Measurements from ENCODE around the gene FOXD4L4.
"Not testable (repeated sequence)": the region's sequence is repeated elsewhere in the genome, so short reads cannot be mapped to it uniquely, and the experiment has no call there.

DNA sequence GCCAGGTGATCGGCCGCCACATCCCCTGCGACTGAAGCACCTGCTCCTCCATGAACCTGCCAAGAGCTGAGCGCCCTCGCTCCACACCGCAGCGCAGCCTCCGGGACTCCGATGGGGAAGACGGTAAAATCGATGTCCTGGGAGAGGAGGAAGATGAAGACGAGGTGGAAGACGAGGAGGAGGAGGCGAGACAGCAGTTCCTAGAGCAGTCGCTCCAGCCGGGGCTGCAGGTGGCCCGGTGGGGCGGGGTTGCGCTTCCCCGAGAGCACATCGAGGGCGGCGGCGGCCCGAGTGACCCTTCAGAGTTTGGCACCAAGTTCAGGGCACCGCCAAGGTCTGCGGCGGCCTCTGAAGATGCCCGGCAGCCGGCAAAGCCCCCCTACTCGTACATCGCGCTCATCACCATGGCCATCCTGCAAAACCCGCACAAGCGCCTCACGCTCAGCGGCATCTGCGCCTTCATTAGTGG lies at the start of gene FOXD4L4:
- TF ChIP-seq, protein P1, sequence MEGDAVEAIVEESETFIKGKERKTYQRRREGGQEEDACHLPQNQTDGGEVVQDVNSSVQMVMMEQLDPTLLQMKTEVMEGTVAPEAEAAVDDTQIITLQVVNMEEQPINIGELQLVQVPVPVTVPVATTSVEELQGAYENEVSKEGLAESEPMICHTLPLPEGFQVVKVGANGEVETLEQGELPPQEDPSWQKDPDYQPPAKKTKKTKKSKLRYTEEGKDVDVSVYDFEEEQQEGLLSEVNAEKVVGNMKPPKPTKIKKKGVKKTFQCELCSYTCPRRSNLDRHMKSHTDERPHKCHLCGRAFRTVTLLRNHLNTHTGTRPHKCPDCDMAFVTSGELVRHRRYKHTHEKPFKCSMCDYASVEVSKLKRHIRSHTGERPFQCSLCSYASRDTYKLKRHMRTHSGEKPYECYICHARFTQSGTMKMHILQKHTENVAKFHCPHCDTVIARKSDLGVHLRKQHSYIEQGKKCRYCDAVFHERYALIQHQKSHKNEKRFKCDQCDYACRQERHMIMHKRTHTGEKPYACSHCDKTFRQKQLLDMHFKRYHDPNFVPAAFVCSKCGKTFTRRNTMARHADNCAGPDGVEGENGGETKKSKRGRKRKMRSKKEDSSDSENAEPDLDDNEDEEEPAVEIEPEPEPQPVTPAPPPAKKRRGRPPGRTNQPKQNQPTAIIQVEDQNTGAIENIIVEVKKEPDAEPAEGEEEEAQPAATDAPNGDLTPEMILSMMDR (IDR thresholded peaks at IDR 0.05) = not testable (repeated sequence)
- TF ChIP-seq POLR2AphosphoS5, EP300, POLR2A (IDR thresholded peaks at IDR 0.05): not testable (repeated sequence)
